Muscle layer of duodenum (tissue), 2 donors: Measurements from ENCODE around the gene MVB12B.

ENCODE experiments used
- H3K27ac ChIP-seq: one replicate; pipeline ENCODE4 v1.7.0; 2013; ENCODE audit warnings: mild to moderate bottlenecking, low read length
- H3K27me3 ChIP-seq: one replicate; pipeline ENCODE4 v1.7.0; 2013; ENCODE audit warnings: low read depth, mild to moderate bottlenecking, control low read depth, low read length
- H3K36me3 ChIP-seq, 2 donors: one replicate each; pipeline ENCODE4 v1.7.0; 2013; ENCODE audit warnings: low read length in 2 of 2, control low read depth in 1 of 2, mild to moderate bottlenecking in 1 of 2; ENCODE audit not compliant: insufficient read depth in 2 of 2, control insufficient read depth in 1 of 2
- H3K4me1 ChIP-seq, 2 donors: one replicate each; pipeline ENCODE4 v1.7.0; 2013; ENCODE audit warnings: low read length in 2 of 2, mild to moderate bottlenecking in 2 of 2, control low read depth in 1 of 2, moderate library complexity in 1 of 2; ENCODE audit not compliant: insufficient read depth in 2 of 2, control insufficient read depth in 1 of 2
- H3K4me3 ChIP-seq, 2 donors: one replicate each; pipeline ENCODE4 v1.7.0; 2013; ENCODE audit warnings: low read length in 2 of 2, low read depth in 1 of 2, mild to moderate bottlenecking in 1 of 2
- H3K9me3 ChIP-seq, 2 donors: one replicate each; pipeline ENCODE4 v1.7.0; 2013; ENCODE audit warnings: low read length in 2 of 2, control low read depth in 1 of 2, mild to moderate bottlenecking in 1 of 2; ENCODE audit not compliant: control insufficient read depth in 1 of 2
- donor health status: healthy.

The MVB12B gene

GRCh38 chr9:126321742-126322141 lies 4.9 kb upstream of the MVB12B start:
- no peak overlapping the region for H3K27ac ChIP-seq
- H3K9me3 ChIP-seq = peaks cover 0 to 5% of the 10 kb centered on the region in 2 donors
- H3K27me3 ChIP-seq = no peaks in the 10 kb centered on the region
- H3K4me3 ChIP-seq = no peak overlapping the region
- H3K36me3 ChIP-seq = no peaks in the 10 kb centered on the region
- H3K4me1 ChIP-seq = peaks cover 0 to 5% of the 10 kb centered on the region in 2 donors

- peak overlapping the region; percentile 13 to 63 for H3K4me3 ChIP-seq
- peak overlapping the region; percentile 2 for H3K27ac ChIP-seq
- no peaks in the 10 kb centered on the region for H3K27me3 ChIP-seq
- peaks cover 6 to 19% of the 10 kb centered on the region in 2 donors for H3K4me1 ChIP-seq
- peaks cover 0 to 5% of the 10 kb centered on the region in 2 donors for H3K9me3 ChIP-seq
- no peaks in the 10 kb centered on the region for H3K36me3 ChIP-seq
These were observed 808 bp upstream of the MVB12B start for GRCh38 chr9:126325821-126326220.

- Histone ChIP-seq H3K4me1 (peaks cover 6 to 19% of the 10 kb centered on the region in 2 donors), H3K4me3 (peak overlapping the region; percentile 66 to 78), H3K36me3 (no peaks in the 10 kb centered on the region), H3K27me3 (no peaks in the 10 kb centered on the region), H3K9me3 (peaks cover 0 to 5% of the 10 kb centered on the region in 2 donors), H3K27ac (peak overlapping the region; percentile 67)
These were observed 531 bp downstream of the MVB12B start for GRCh38 chr9:126327006-126327713.

GRCh38 chr9:126327714-126328185 lies 1.1 kb downstream of the MVB12B start:
- H3K36me3 ChIP-seq = no peaks in the 10 kb centered on the region
- no peaks in the 10 kb centered on the region for H3K27me3 ChIP-seq
- peaks cover 6 to 19% of the 10 kb centered on the region in 2 donors for H3K4me1 ChIP-seq
- H3K4me3 ChIP-seq = peak overlapping the region; percentile 66 to 78
- H3K27ac ChIP-seq = peak overlapping the region; percentile 67
- H3K9me3 ChIP-seq = peaks cover 0 to 5% of the 10 kb centered on the region in 2 donors

GRCh38 chr9:126328407-126328806 lies 1.8 kb downstream of the MVB12B start:
- H3K4me1 ChIP-seq = peaks cover 6 to 19% of the 10 kb centered on the region in 2 donors
- H3K27me3 ChIP-seq = no peaks in the 10 kb centered on the region
- H3K9me3 ChIP-seq = peaks cover 0 to 5% of the 10 kb centered on the region in 2 donors
- H3K4me3 ChIP-seq = peak overlapping the region in 1 of 2 donors; percentile 66
- H3K27ac ChIP-seq = peak overlapping the region; percentile 67
- no peaks in the 10 kb centered on the region for H3K36me3 ChIP-seq

GRCh38 chr9:126329476-126330275 lies 3.0 kb downstream of the MVB12B start:
- Histone ChIP-seq H3K9me3 (no peaks in the 10 kb centered on the region), H3K27ac (no peak overlapping the region), H3K27me3 (no peaks in the 10 kb centered on the region), H3K4me1 (peaks cover 14 to 27% of the 10 kb centered on the region in 2 donors), H3K36me3 (no peaks in the 10 kb centered on the region), H3K4me3 (no peak overlapping the region)

GRCh38 chr9:126330536-126330935 lies 3.9 kb downstream of the MVB12B start:
- Histone ChIP-seq H3K27ac (no peak overlapping the region), H3K36me3 (no peaks in the 10 kb centered on the region), H3K4me1 (peaks cover 23 to 36% of the 10 kb centered on the region in 2 donors), H3K4me3 (no peak overlapping the region), H3K9me3 (no peaks in the 10 kb centered on the region), H3K27me3 (no peaks in the 10 kb centered on the region)

- Histone ChIP-seq H3K27ac (no peak overlapping the region), H3K27me3 (no peaks in the 10 kb centered on the region), H3K36me3 (no peaks in the 10 kb centered on the region), H3K4me3 (no peak overlapping the region), H3K4me1 (peaks cover 23 to 41% of the 10 kb centered on the region in 2 donors), H3K9me3 (no peaks in the 10 kb centered on the region)
These were observed 5.5 kb downstream of the MVB12B start for GRCh38 chr9:126331964-126332748.

- H3K9me3 ChIP-seq = no peaks in the 10 kb centered on the region
- H3K27ac ChIP-seq = peak overlapping the region; percentile 14
- peaks cover 17 to 41% of the 10 kb centered on the region in 2 donors for H3K4me1 ChIP-seq
- no peaks in the 10 kb centered on the region for H3K27me3 ChIP-seq
- no peaks in the 10 kb centered on the region for H3K36me3 ChIP-seq
- H3K4me3 ChIP-seq = no peak overlapping the region
These were observed 8.3 kb downstream of the MVB12B start for GRCh38 chr9:126334721-126335621.
